ENCODE data around the gene TRPC4.

Gene TRPC4

GRCh38 chr13:37632294-37632693 is 237.3 kb downstream of the TRPC4 start:
- Histone ChIP-seq H3K9ac (ENCODE audit: low read length) (no peak overlapping the region), H3F3A (ENCODE audit: insufficient read depth, low read length) (no peaks in the 10 kb centered on the region), H3K27me3 (replicated peaks; ENCODE audit: insufficient read depth, low read length) (no peaks in the 10 kb centered on the region), H3K4me1 (ENCODE audit: low read length) (no peaks in the 10 kb centered on the region), H3K4me3 (ENCODE audit: low read length) (no peak overlapping the region), H4K20me1 (ENCODE audit: insufficient read depth, low read length) (no peaks in the 10 kb centered on the region), H3K36me3 (replicated peaks; ENCODE audit: insufficient read depth, low read length) (no peaks in the 10 kb centered on the region), H3K4me2 (ENCODE audit: low read depth, low read length) (no peak overlapping the region), H3K79me2 (ENCODE audit: low read length) (no peaks in the 10 kb centered on the region), H2AFZ (ENCODE audit: low read length) (no peak overlapping the region), H3K9me3 (replicated peaks; ENCODE audit: insufficient read depth, low read length) (no peaks in the 10 kb centered on the region), H3K9me2 (replicated peaks; ENCODE audit: insufficient read depth, low read length) (no peaks in the 10 kb centered on the region), H3K27ac (ENCODE audit: low read length) (no peak overlapping the region)
- TF ChIP-seq CTCF (IDR thresholded peaks at IDR 0.05; ENCODE audit: low read length) (no peak), EZH2phosphoT487 (IDR thresholded peaks at IDR 0.05; ENCODE audit: low read length) (no peak), EZH2 (optimal IDR thresholded peaks at IDR 0.05; ENCODE audit: low read depth, low read length) (no peak)
- DNase-seq, result no peak

- TF ChIP-seq EZH2phosphoT487 (IDR thresholded peaks at IDR 0.05; ENCODE audit: low read length) (no peak), CTCF (IDR thresholded peaks at IDR 0.05; ENCODE audit: low read length) (no peak), EZH2 (optimal IDR thresholded peaks at IDR 0.05; ENCODE audit: low read depth, low read length) (no peak)
These were observed 242.1 kb downstream of the TRPC4 start for GRCh38 chr13:37627428-37627827.

GRCh38 chr13:37621811-37622361 is 247.7 kb downstream of the TRPC4 start:
- Histone ChIP-seq H3K27ac (ENCODE audit: low read length) (no peak overlapping the region), H3K36me3 (replicated peaks; ENCODE audit: insufficient read depth, low read length) (no peaks in the 10 kb centered on the region), H3K27me3 (replicated peaks; ENCODE audit: insufficient read depth, low read length) (no peaks in the 10 kb centered on the region), H3K4me1 (ENCODE audit: low read length) (no peaks in the 10 kb centered on the region), H3K4me2 (ENCODE audit: low read depth, low read length) (no peak overlapping the region), H3K4me3 (ENCODE audit: low read length) (no peak overlapping the region), H3K9ac (ENCODE audit: low read length) (no peak overlapping the region), H3K79me2 (ENCODE audit: low read length) (no peaks in the 10 kb centered on the region), H3K9me2 (replicated peaks; ENCODE audit: insufficient read depth, low read length) (no peaks in the 10 kb centered on the region), H3K9me3 (replicated peaks; ENCODE audit: insufficient read depth, low read length) (no peaks in the 10 kb centered on the region), H2AFZ (ENCODE audit: low read length) (no peak overlapping the region), H3F3A (ENCODE audit: insufficient read depth, low read length) (no peaks in the 10 kb centered on the region), H4K20me1 (ENCODE audit: insufficient read depth, low read length) (no peaks in the 10 kb centered on the region)
- TF ChIP-seq EZH2phosphoT487 (IDR thresholded peaks at IDR 0.05; ENCODE audit: low read length) (no peak), CTCF (IDR thresholded peaks at IDR 0.05; ENCODE audit: low read length) (no peak), EZH2 (optimal IDR thresholded peaks at IDR 0.05; ENCODE audit: low read depth, low read length) (no peak)
- DNase-seq, result no peak

More at GRCh38 chr13:37627428-37627827, 242.1 kb downstream of the TRPC4 start:
- Histone ChIP-seq H3K36me3 (replicated peaks; ENCODE audit: insufficient read depth, low read length) (no peaks in the 10 kb centered on the region), H3F3A (ENCODE audit: insufficient read depth, low read length) (no peaks in the 10 kb centered on the region), H3K27ac (ENCODE audit: low read length) (no peak overlapping the region), H2AFZ (ENCODE audit: low read length) (no peak overlapping the region), H3K27me3 (replicated peaks; ENCODE audit: insufficient read depth, low read length) (no peaks in the 10 kb centered on the region), H3K4me3 (ENCODE audit: low read length) (no peak overlapping the region), H3K9me3 (replicated peaks; ENCODE audit: insufficient read depth, low read length) (no peaks in the 10 kb centered on the region), H3K4me1 (ENCODE audit: low read length) (no peaks in the 10 kb centered on the region), H3K9ac (ENCODE audit: low read length) (no peak overlapping the region), H3K9me2 (replicated peaks; ENCODE audit: insufficient read depth, low read length) (no peaks in the 10 kb centered on the region), H4K20me1 (ENCODE audit: insufficient read depth, low read length) (no peaks in the 10 kb centered on the region), H3K79me2 (ENCODE audit: low read length) (no peaks in the 10 kb centered on the region), H3K4me2 (ENCODE audit: low read depth, low read length) (no peak overlapping the region)
- no peak for DNase-seq

Measured in MM.1S (cell line).